ENCODE measurements around the gene LPO.

Gene LPO

DNA sequence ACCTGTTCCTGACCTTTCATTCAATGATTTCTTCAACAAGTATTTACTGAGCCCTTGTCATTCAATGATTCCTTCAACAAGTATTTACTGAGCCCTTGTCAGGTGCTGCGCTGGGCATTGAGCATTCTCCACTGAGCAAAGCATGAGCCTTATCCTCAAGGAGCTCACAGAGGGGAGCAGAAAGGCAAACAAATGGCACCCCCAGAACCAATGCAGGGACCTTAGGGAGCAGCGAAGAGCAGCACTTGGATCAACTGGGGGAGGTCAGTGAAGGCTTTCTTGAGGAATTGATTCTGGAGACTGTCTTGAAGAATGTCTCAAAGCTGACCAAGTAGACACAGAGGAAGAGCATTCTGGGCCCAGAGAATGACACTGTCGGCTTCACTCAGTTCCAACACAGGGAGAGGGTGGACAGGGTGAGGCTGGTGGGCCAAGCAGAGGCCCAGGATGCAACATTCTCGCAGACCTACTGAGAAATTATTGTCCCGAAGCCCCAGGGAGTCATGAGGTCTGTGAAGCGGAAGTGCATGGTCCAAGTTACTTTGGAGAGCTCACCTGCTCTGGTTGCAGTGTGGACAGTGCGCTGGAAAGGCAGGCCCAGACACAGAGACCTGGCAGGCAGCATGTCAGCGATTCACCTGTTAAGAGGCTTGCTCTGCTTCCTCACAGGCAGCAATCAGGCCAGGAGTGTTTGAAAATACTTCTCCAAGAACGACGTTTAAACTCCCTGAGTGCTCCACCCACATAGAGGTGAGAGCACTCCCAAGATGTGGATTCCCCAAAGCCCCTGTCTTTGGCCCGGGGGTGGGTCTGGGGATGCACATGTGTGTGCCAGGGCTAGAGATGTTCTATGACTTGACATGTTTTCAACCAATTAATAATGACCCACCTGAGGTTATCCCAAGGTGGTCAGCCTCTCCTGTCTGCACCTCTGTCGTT, 45.6 kb downstream of the LPO start:
- H3K27ac ChIP-seq, result no peak overlapping the region

DNA sequence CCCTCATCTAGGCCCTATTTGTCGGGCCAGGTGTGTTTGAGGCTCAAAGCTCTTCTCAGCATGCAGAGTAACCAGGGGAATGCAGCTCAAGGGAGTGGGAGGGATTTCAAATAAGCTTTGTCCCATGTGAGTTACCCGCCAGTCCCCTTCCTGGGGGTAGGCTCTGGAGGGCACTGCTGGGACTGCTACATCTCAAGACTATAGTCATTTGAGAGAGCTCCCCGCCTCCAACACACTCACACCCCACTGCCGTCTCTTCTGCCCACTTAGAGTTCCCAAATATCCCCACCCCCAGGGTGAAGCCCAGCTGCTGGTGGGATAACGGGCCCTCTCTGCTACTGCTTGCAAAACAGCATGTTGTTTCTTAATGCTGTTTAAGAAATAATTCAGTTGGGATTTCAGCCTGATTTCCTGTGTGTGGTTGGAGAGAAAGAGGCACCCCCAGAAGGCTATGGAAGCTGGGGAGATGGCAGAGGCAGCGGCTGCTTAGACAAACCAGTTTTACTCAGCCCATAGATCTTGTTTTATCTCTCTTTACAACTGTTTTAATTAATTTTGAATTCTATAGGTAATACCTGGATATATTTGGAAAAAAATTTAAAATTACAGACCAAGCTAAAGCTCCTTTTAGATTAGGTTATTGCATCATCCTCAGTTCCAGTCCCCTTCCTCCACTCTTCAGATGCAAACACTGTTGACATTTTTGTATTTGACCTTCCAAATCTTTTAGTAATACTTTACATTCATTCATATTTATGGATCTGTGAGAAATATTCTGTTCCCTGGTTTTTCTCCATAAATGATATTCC, 46.4 kb downstream of the LPO start:
- TF ChIP-seq, protein P1, sequence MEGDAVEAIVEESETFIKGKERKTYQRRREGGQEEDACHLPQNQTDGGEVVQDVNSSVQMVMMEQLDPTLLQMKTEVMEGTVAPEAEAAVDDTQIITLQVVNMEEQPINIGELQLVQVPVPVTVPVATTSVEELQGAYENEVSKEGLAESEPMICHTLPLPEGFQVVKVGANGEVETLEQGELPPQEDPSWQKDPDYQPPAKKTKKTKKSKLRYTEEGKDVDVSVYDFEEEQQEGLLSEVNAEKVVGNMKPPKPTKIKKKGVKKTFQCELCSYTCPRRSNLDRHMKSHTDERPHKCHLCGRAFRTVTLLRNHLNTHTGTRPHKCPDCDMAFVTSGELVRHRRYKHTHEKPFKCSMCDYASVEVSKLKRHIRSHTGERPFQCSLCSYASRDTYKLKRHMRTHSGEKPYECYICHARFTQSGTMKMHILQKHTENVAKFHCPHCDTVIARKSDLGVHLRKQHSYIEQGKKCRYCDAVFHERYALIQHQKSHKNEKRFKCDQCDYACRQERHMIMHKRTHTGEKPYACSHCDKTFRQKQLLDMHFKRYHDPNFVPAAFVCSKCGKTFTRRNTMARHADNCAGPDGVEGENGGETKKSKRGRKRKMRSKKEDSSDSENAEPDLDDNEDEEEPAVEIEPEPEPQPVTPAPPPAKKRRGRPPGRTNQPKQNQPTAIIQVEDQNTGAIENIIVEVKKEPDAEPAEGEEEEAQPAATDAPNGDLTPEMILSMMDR (IDR thresholded peaks at IDR 0.05; ENCODE audit: low read depth, low read length, missing control alignments), result no peak
- Histone ChIP-seq H3K36me3 (replicated peaks) (no peaks in the 10 kb centered on the region), H3K27ac (no peak overlapping the region), H3K27me3 (replicated peaks) (peaks cover 3% of the 10 kb centered on the region), H3K4me3 (ENCODE audit: low read depth, low read length) (no peak overlapping the region)
- DNase-seq, result no peak
- in situ Hi-C loops (cut with HindIII; ENCODE audit: low pct_ligation_motif_present, low sequenced_read_pairs), result no loop called here

More for the DNA sequence above, 45.6 kb downstream of the LPO start:
- Histone ChIP-seq H3K4me3 (ENCODE audit: low read depth, low read length) (no peak overlapping the region), H3K27me3 (replicated peaks) (peaks cover 12% of the 10 kb centered on the region), H3K36me3 (replicated peaks) (no peaks in the 10 kb centered on the region)
- no peak for DNase-seq
- in situ Hi-C loops (cut with HindIII; ENCODE audit: low pct_ligation_motif_present, low sequenced_read_pairs), result no loop called here
- TF ChIP-seq, protein P1 (IDR thresholded peaks at IDR 0.05; ENCODE audit: low read depth, low read length, missing control alignments), result no peak

DNA sequence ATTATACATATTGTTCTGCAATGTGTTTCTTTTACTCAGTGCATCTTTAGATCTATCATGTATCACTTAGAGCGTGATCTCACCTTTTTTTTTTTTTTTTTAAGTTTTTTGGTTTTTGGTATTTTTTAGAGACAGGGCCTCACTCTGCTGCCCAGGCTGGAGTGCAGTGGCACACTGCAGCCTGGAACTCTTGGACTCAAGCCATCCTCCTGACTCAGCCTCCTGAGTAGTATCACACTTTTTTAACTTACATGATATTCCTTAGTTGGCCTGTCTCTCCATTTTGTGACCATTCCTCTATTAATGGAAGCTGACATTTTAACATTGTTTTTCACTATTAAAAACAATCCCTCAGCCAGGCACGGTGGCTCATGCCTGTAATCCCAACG, 47.0 kb downstream of the LPO start:
- TF ChIP-seq, protein P1 (IDR thresholded peaks at IDR 0.05; ENCODE audit: low read depth, low read length, missing control alignments), result no peak
- Histone ChIP-seq H3K36me3 (replicated peaks) (no peaks in the 10 kb centered on the region), H3K4me3 (ENCODE audit: low read depth, low read length) (no peak overlapping the region), H3K27ac (no peak overlapping the region), H3K27me3 (replicated peaks) (no peaks in the 10 kb centered on the region)
- DNase-seq, result no peak
- in situ Hi-C loops (cut with HindIII; ENCODE audit: low pct_ligation_motif_present, low sequenced_read_pairs), result no loop called here

DNA sequence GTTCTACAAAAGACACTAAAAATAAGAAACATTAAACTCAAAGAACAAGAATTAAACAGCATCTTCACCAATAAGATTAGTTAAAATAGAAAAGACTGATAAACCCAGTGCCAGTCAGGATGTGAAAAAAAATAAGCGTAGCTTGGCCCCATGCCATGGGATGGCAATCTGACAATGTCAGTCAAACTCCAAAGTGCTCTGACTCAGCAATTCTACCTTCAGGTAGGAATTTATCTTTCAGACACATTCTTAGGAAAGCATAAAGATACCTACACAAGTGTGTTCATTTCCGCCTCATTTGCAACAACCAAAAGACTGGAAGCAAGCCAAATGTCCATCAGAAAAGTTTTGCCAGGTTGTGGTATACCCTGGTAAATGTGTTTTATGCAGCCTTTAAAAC, 51.5 kb downstream of the LPO start:
- Histone ChIP-seq H3K27ac (no peak overlapping the region), H3K36me3 (replicated peaks) (no peaks in the 10 kb centered on the region), H3K27me3 (replicated peaks) (no peaks in the 10 kb centered on the region), H3K4me3 (ENCODE audit: low read depth, low read length) (no peak overlapping the region)
- in situ Hi-C loops (cut with HindIII; ENCODE audit: low pct_ligation_motif_present, low sequenced_read_pairs), result no loop called here
- no peak for DNase-seq
- TF ChIP-seq, protein P1 (IDR thresholded peaks at IDR 0.05; ENCODE audit: low read depth, low read length, missing control alignments), result no peak

DNA sequence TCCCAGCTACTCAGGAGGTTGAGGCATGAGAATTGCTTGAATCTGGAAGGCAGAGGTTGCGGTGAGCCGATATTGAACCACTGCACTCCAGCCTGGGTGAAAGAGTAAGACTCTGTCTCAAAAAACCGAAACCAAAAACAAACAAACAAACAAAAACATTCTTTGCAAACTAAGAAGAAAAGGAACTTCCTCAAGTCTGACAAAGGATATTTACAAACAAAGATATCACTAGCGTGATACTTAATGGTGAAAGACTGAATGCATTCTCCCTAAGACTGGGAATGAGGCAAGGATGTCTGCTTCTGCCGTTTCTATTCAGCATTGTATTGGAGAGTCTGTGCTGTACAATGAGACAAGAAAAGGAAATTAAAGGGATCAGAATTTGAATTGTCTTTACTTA, 52.9 kb downstream of the LPO start:
- no peak for DNase-seq
- H3K27ac ChIP-seq, result no peak overlapping the region
- TF ChIP-seq, protein P1 (IDR thresholded peaks at IDR 0.05; ENCODE audit: low read depth, low read length, missing control alignments), result no peak
- in situ Hi-C loops (cut with HindIII; ENCODE audit: low pct_ligation_motif_present, low sequenced_read_pairs), result no loop called here
- H3K4me3 ChIP-seq (ENCODE audit: low read depth, low read length), result no peak overlapping the region
- H3K27me3 ChIP-seq (replicated peaks), result no peaks in the 10 kb centered on the region
- H3K36me3 ChIP-seq (replicated peaks), result no peaks in the 10 kb centered on the region
